ENCODE data around the gene CACNA1S.

The CACNA1S gene

DNA sequence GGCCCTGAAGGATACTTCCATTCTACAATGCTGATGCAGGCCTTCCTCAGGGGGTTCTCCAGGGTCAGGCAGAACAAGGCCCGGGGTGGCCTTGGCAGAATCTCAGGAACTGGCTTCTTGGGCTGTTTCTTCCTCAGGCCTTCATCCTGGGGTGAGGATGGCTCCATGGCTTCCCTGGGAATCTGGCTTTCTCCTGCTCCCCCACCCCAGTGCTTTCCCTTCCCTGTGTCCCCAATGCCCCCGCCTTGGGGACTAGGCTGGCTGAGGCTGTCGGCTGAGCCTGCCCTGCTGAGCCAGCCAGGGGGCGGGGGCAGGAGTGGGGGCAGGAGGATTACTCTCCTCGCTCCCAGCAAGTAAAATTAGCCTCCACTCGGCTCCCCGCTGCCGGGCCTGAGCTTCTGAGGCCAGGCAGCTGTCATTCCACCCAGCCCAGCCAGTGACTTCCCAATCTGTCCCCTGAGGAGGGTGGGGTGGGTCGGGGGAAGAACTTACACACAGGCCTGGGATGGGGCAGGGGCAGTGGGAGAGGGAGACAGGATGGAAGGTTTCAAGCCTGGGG is at the start of gene CACNA1S:
Gene CACNA1S, minus strand, starts transcription at position 254 of the 559 bp plus-strand sequence. Its CDS starts 87 bp downstream, at position 167.
- Histone ChIP-seq H3K9ac (ENCODE audit: low read depth, low read length) (no peak within 1 kb of the TSS), H3K4me1 (ENCODE audit: insufficient read depth, low read length) (no peaks in the 10 kb centered on the region; the same call in 1 of the 2 replicates), H3K9me3 (ENCODE audit: insufficient read depth, low read depth, low read length) (no peaks in the 10 kb centered on the region), H3K27ac (ENCODE audit: low read length) (no peak within 1 kb of the TSS), H3K4me3 (ENCODE audit: low read length) (no peak within 1 kb of the TSS), H3K36me3 (ENCODE audit: insufficient read depth, low read depth, low read length) (no peaks in the 10 kb centered on the region), H3K27me3 (ENCODE audit: insufficient read depth, low read length) (peaks cover 47% of the 10 kb centered on the region)

DNA sequence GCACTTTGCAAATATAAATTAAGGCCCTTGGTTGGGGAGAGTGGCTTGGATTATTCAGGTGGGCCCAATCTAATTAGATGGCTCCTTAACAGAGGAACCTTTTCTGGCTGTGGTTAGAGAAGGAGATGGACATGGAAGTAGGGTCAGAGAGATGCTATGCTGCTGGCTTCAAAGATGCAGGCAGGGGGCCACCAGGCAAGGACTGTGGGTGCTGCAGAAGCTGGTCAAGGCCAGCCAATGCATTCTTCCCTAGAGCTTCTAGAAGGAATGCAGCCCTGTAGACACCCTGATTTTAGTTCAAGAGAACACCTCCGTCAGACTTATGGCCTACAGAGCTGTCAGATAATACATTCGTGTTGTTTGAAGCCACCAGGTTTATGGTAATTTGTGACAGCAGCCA is 45.7 kb upstream of the CACNA1S start:
- H3K9me3 ChIP-seq (ENCODE audit: insufficient read depth, low read depth, low read length) = no peaks in the 10 kb centered on the region
- H3K27ac ChIP-seq (ENCODE audit: low read length) = no peak overlapping the region
- H3K4me3 ChIP-seq (ENCODE audit: low read length) = no peak overlapping the region
- peaks cover 10% of the 10 kb centered on the region; the same call in 1 of the 2 replicates for H3K4me1 ChIP-seq (ENCODE audit: insufficient read depth, low read length)
- no peaks in the 10 kb centered on the region for H3K27me3 ChIP-seq (ENCODE audit: insufficient read depth, low read length)
- H3K9ac ChIP-seq (ENCODE audit: low read depth, low read length) = no peak overlapping the region
- no peaks in the 10 kb centered on the region for H3K36me3 ChIP-seq (ENCODE audit: insufficient read depth, low read depth, low read length)

- H3K4me3 ChIP-seq (ENCODE audit: low read length) = no peak overlapping the region
- H3K9me3 ChIP-seq (ENCODE audit: insufficient read depth, low read depth, low read length) = no peaks in the 10 kb centered on the region
- no peak overlapping the region for H3K9ac ChIP-seq (ENCODE audit: low read depth, low read length)
- peaks cover 10% of the 10 kb centered on the region; the same call in 1 of the 2 replicates for H3K4me1 ChIP-seq (ENCODE audit: insufficient read depth, low read length)
- no peak overlapping the region for H3K27ac ChIP-seq (ENCODE audit: low read length)
- no peaks in the 10 kb centered on the region for H3K27me3 ChIP-seq (ENCODE audit: insufficient read depth, low read length)
- H3K36me3 ChIP-seq (ENCODE audit: insufficient read depth, low read depth, low read length) = peaks cover 8% of the 10 kb centered on the region
Measured at GRCh38 chr1:201156819-201157218, 44.6 kb upstream of the CACNA1S start.

DNA sequence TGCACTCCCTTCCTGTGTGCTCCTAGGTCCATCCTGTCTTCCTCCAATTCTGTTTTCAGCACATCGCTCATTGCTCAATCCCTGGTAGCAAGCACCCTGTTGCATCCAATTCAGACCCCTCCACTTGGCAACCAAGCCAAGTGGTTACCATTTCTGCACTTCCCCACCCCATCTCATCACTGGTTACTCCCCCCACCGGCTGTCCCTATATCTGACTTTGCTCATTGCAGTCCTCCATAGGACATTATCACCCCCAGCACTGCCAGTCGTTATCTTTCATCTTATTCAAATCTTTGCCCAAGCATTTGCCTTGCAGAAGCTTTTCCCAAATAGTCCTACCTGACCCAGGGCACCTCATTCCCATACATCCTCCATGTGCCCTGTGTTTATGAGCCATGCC is 44.1 kb upstream of the CACNA1S start:
- Histone ChIP-seq H3K27me3 (ENCODE audit: insufficient read depth, low read length) (no peaks in the 10 kb centered on the region), H3K36me3 (ENCODE audit: insufficient read depth, low read depth, low read length) (peaks cover 12% of the 10 kb centered on the region), H3K9me3 (ENCODE audit: insufficient read depth, low read depth, low read length) (no peaks in the 10 kb centered on the region), H3K4me3 (ENCODE audit: low read length) (no peak overlapping the region), H3K9ac (ENCODE audit: low read depth, low read length) (no peak overlapping the region), H3K27ac (ENCODE audit: low read length) (no peak overlapping the region), H3K4me1 (ENCODE audit: insufficient read depth, low read length) (peaks cover 10% of the 10 kb centered on the region; the same call in 1 of the 2 replicates)

- Histone ChIP-seq H3K9ac (ENCODE audit: low read depth, low read length) (no peak overlapping the region), H3K4me1 (ENCODE audit: insufficient read depth, low read length) (peaks cover 10% of the 10 kb centered on the region; the same call in 1 of the 2 replicates), H3K27me3 (ENCODE audit: insufficient read depth, low read length) (no peaks in the 10 kb centered on the region), H3K9me3 (ENCODE audit: insufficient read depth, low read depth, low read length) (no peaks in the 10 kb centered on the region), H3K36me3 (ENCODE audit: insufficient read depth, low read depth, low read length) (peaks cover 22% of the 10 kb centered on the region), H3K27ac (ENCODE audit: low read length) (no peak overlapping the region), H3K4me3 (ENCODE audit: low read length) (no peak overlapping the region)
Measured at GRCh38 chr1:201155354-201155753, 43.1 kb upstream of the CACNA1S start.

GRCh38 chr1:201154389-201155165 is 42.4 kb upstream of the CACNA1S start, which contains the start of gene TMEM9:
Gene TMEM9, minus strand, starts transcription at chr1:201154474. Its CDS starts 551 bp downstream, at chr1:201153923.
- peak within 1 kb of the TSS; percentile 89; the same call in 1 of the 2 replicates for H3K9ac ChIP-seq (ENCODE audit: low read depth, low read length)
- no peak within 1 kb of the TSS for H3K27ac ChIP-seq (ENCODE audit: low read length)
- H3K9me3 ChIP-seq (ENCODE audit: insufficient read depth, low read depth, low read length) = no peaks in the 10 kb centered on the region
- H3K4me1 ChIP-seq (ENCODE audit: insufficient read depth, low read length) = peaks cover 10% of the 10 kb centered on the region; the same call in 1 of the 2 replicates
- peak within 1 kb of the TSS; percentile 86 for H3K4me3 ChIP-seq (ENCODE audit: low read length)
- H3K36me3 ChIP-seq (ENCODE audit: insufficient read depth, low read depth, low read length) = peaks cover 30% of the 10 kb centered on the region
- no peaks in the 10 kb centered on the region for H3K27me3 ChIP-seq (ENCODE audit: insufficient read depth, low read length)

GRCh38 chr1:201153474-201154388 is 41.5 kb upstream of the CACNA1S start:
- H3K27me3 ChIP-seq (ENCODE audit: insufficient read depth, low read length) = no peaks in the 10 kb centered on the region
- H3K9me3 ChIP-seq (ENCODE audit: insufficient read depth, low read depth, low read length) = no peaks in the 10 kb centered on the region
- H3K9ac ChIP-seq (ENCODE audit: low read depth, low read length) = peak overlapping the region; percentile 89; the same call in 1 of the 2 replicates
- peaks cover 10% of the 10 kb centered on the region; the same call in 1 of the 2 replicates for H3K4me1 ChIP-seq (ENCODE audit: insufficient read depth, low read length)
- H3K4me3 ChIP-seq (ENCODE audit: low read length) = peak overlapping the region; percentile 86
- peaks cover 38% of the 10 kb centered on the region for H3K36me3 ChIP-seq (ENCODE audit: insufficient read depth, low read depth, low read length)
- no peak overlapping the region for H3K27ac ChIP-seq (ENCODE audit: low read length)

GRCh38 chr1:201149400-201149799 is 37.2 kb upstream of the CACNA1S start:
- Histone ChIP-seq H3K36me3 (ENCODE audit: insufficient read depth, low read depth, low read length) (peaks cover 82% of the 10 kb centered on the region), H3K27me3 (ENCODE audit: insufficient read depth, low read length) (no peaks in the 10 kb centered on the region), H3K4me3 (ENCODE audit: low read length) (no peak overlapping the region), H3K9ac (ENCODE audit: low read depth, low read length) (no peak overlapping the region), H3K27ac (ENCODE audit: low read length) (no peak overlapping the region), H3K9me3 (ENCODE audit: insufficient read depth, low read depth, low read length) (no peaks in the 10 kb centered on the region), H3K4me1 (ENCODE audit: insufficient read depth, low read length) (0 out of 2 replicates have a peak, but pooled peaks cover 5% of the 10 kb centered on the region)

GRCh38 chr1:201147396-201148015 is 35.3 kb upstream of the CACNA1S start:
- H3K27ac ChIP-seq (ENCODE audit: low read length) = no peak overlapping the region
- no peaks in the 10 kb centered on the region for H3K4me1 ChIP-seq (ENCODE audit: insufficient read depth, low read length)
- H3K9me3 ChIP-seq (ENCODE audit: insufficient read depth, low read depth, low read length) = no peaks in the 10 kb centered on the region
- no peak overlapping the region for H3K9ac ChIP-seq (ENCODE audit: low read depth, low read length)
- no peaks in the 10 kb centered on the region for H3K27me3 ChIP-seq (ENCODE audit: insufficient read depth, low read length)
- no peak overlapping the region for H3K4me3 ChIP-seq (ENCODE audit: low read length)
- H3K36me3 ChIP-seq (ENCODE audit: insufficient read depth, low read depth, low read length) = peaks cover 100% of the 10 kb centered on the region

DNA sequence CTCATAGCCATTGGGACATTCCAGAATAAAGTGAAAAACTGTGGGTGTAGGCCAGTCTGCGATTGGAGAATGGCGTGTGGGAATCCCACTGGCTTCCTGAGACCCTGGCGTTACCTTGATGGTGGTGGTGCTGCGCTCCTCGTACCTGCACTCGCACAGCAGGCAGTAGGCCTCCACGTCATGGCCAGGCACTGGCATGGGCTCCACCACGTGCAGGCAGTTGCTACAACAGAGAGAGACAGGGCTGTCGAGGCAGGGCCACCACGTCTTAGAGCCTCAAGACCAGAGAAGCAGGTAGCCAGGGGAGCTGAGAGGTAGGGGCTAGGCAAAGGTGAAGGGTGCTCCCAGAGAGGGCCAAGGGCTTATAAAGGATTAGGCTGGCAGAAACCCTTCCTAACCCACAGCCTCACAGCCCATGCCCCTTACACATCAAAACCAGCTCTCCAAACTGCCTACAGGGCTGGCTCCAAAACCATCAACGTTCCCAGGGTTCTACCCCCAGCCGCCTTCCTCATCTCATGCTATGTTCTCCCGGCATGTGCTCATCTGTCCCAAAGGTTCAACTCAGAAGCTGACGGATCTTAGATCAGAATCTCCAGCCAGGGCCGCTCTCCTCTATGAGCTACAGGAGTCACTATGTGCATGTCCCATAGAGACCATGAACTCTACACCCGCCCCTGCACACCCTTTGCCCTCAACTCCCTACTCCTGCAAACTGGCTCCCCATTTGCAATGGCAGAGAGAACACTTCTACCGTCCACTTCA is 34.6 kb upstream of the CACNA1S start:
- H3K4me3 ChIP-seq (ENCODE audit: low read length) = no peak overlapping the region
- peaks cover 100% of the 10 kb centered on the region for H3K36me3 ChIP-seq (ENCODE audit: insufficient read depth, low read depth, low read length)
- H3K9ac ChIP-seq (ENCODE audit: low read depth, low read length) = no peak overlapping the region
- H3K4me1 ChIP-seq (ENCODE audit: insufficient read depth, low read length) = no peaks in the 10 kb centered on the region
- H3K27me3 ChIP-seq (ENCODE audit: insufficient read depth, low read length) = no peaks in the 10 kb centered on the region
- no peaks in the 10 kb centered on the region for H3K9me3 ChIP-seq (ENCODE audit: insufficient read depth, low read depth, low read length)
- H3K27ac ChIP-seq (ENCODE audit: low read length) = no peak overlapping the region

Data from iPS-20b (cell line).